GM12878 (cell line): Measurements from ENCODE around the gene GBX1. TPM values are rescaled to one million over a fixed set of nuclear protein-coding genes. Genes with fewer than 3 reads are reported as not detected.

Source experiments
- ATAC-seq: fragments of 200-7000 bp; cut with Tn5 transposase; 3 replicates; pipeline ENCODE4 v1.9.1; 2020; ENCODE audit warnings: mild to moderate bottlenecking, moderate library complexity
- BruUV-seq: library from RNA; stranded (reverse); fragments of 400-500 nt; replicated peaks from 2 replicates; lab custom pipeline; 2021; lab: Mats Ljungman, UMichigan
- CTCF ChIA-PET: fragments of 300-600 bp; sonication (Branson Sonifier 250); formaldehyde crosslinking; extraction: SDS; loops from one replicate; lab custom pipeline; 2021; ENCODE audit warnings: inconsistent platforms; lab: Yijun Ruan, JAX
- POLR2A ChIA-PET: fragments of 350-600 bp; formaldehyde crosslinking; extraction: SDS; loops from one replicate; lab custom pipeline; 2021; ENCODE audit warnings: inconsistent platforms; lab: Charles Lee
- RAD21 ChIA-PET: fragments of 300-600 bp; sonication (Branson Sonifier 250); formaldehyde crosslinking; loops from one replicate; lab custom pipeline; 2023; ENCODE audit warnings: antibody characterized with exemption; ENCODE audit not compliant: unreplicated experiment; lab: Charles Lee
- SMC1A ChIA-PET: fragments of 300-600 bp; sonication (Branson Sonifier 250); formaldehyde crosslinking; loops from one replicate; lab custom pipeline; 2023; ENCODE audit not compliant: unreplicated experiment, uncharacterized antibody; lab: Charles Lee
- DNase-seq: peaks from one replicate; pipeline ENCODE4 v3.0.0-alpha.2; 2011; ENCODE audit warnings: low read depth, low spot score
- FAIRE-seq: peaks from 3 replicates; lab custom pipeline; 2011; peaks lifted over from hg19 to GRCh38; lab: Jason Lieb, UNC
- H2AFZ ChIP-seq: 2 replicates; pipeline ENCODE4 v1.6.0; 2011; ENCODE audit warnings: low read depth, low read length, control low read depth; ENCODE audit not compliant: control insufficient read depth
- H3K27ac ChIP-seq: 2 replicates; pipeline ENCODE4 v1.5.1; 2011; ENCODE audit warnings: control low read depth; ENCODE audit not compliant: control insufficient read depth, insufficient read depth
- H3K27me3 ChIP-seq, 2 experiments: replicated peaks in 1 of 2; 2 replicates each; pipeline versions ENCODE4 v1.6.0 to v1.6.1; 2011; ENCODE audit warnings: low read length in 1 of 2; ENCODE audit not compliant: control insufficient read depth in 2 of 2, insufficient read depth in 2 of 2
- H3K36me3 ChIP-seq, 2 experiments: 2 replicates each; pipeline ENCODE4 v1.5.1; 2011; ENCODE audit warnings: low read length in 1 of 2; ENCODE audit not compliant: control insufficient read depth in 2 of 2, insufficient read depth in 2 of 2
- H3K4me1 ChIP-seq: 2 replicates; pipeline ENCODE4 v1.6.1; 2011; ENCODE audit warnings: mild to moderate bottlenecking, low read length, moderate library complexity, mixed read lengths; ENCODE audit not compliant: control insufficient read depth, insufficient read depth
- H3K4me2 ChIP-seq: 2 replicates; pipeline ENCODE4 v1.6.0; 2011; ENCODE audit warnings: control low read depth; ENCODE audit not compliant: control insufficient read depth, insufficient read depth
- H3K4me3 ChIP-seq: fragments of 200-600 bp; sonication (generic); 2 replicates; pipeline ENCODE4 v1.5.1; 2016
- H3K79me2 ChIP-seq: 2 replicates; pipeline ENCODE4 v1.6.0; 2011; ENCODE audit warnings: low read length; ENCODE audit not compliant: control insufficient read depth, insufficient read depth
- H3K9ac ChIP-seq: 2 replicates; pipeline ENCODE4 v1.8.0; 2011; ENCODE audit warnings: low read length, control low read depth, mixed read lengths; ENCODE audit not compliant: control insufficient read depth, insufficient read depth
- H3K9me3 ChIP-seq: replicated peaks from 3 replicates; pipeline ENCODE4 v1.5.1; 2011; ENCODE audit warnings: mild to moderate bottlenecking, low read length; ENCODE audit not compliant: control insufficient read depth, insufficient read depth
- H4K20me1 ChIP-seq: 2 replicates; pipeline ENCODE4 v1.6.0; 2011; ENCODE audit not compliant: control insufficient read depth, insufficient read depth
- ASH2L ChIP-seq: fragments of 300-600, 200-600 bp; sonication (generic); IDR thresholded peaks from 2 replicates; pipeline ENCODE4 v1.6.1; 2017; ENCODE audit warnings: low read depth, mild to moderate bottlenecking, borderline replicate concordance
- BRCA1 ChIP-seq: IDR thresholded peaks from 2 replicates; pipeline ENCODE4 v1.6.1; 2011; ENCODE audit warnings: low read depth, low read length, improper control_type of control experiment
- CBFB ChIP-seq: IDR thresholded peaks from 2 replicates; pipeline ENCODE4 v1.6.1; 2016; ENCODE audit warnings: antibody characterized with exemption, low read depth
- DPF2 ChIP-seq: fragments of 450-650 bp; IDR thresholded peaks from 2 replicates; pipeline ENCODE4 v1.6.1; 2017; ENCODE audit warnings: mild to moderate bottlenecking
- IRF4 ChIP-seq: IDR thresholded peaks from 2 replicates; pipeline ENCODE4 v1.6.1; 2011; ENCODE audit warnings: low read depth, low read length
- JUNB ChIP-seq: IDR thresholded peaks from 2 replicates; pipeline ENCODE4 v1.6.1; 2016; ENCODE audit warnings: antibody characterized with exemption, mild to moderate bottlenecking
- KLF5 ChIP-seq: fragments of 450-650 bp; IDR thresholded peaks from 2 replicates; pipeline ENCODE4 v1.6.1; 2014; ENCODE audit warnings: mild to moderate bottlenecking; ENCODE audit not compliant: partially characterized antibody
- MYC ChIP-seq: IDR thresholded peaks from 2 replicates; pipeline ENCODE4 v1.6.1; 2011; ENCODE audit warnings: mild to moderate bottlenecking, low read length, moderate library complexity, inconsistent platforms; ENCODE audit not compliant: insufficient read depth, insufficient replicate concordance, insufficient read length, severe bottlenecking
- NFYA ChIP-seq: IDR thresholded peaks from 2 replicates; pipeline ENCODE4 v1.6.1; 2011; ENCODE audit warnings: low read depth, mild to moderate bottlenecking, low read length, improper control_type of control experiment, borderline replicate concordance
- NKRF ChIP-seq: fragments of 450-650 bp; conservative IDR thresholded peaks from 2 replicates; pipeline ENCODE4 v1.6.1; 2017; ENCODE audit warnings: mild to moderate bottlenecking, moderate library complexity
- PAX8 ChIP-seq: fragments of 450-650 bp; IDR thresholded peaks from 2 replicates; pipeline ENCODE4 v1.6.1; 2017; ENCODE audit warnings: mild to moderate bottlenecking, moderate library complexity
- RAD51 ChIP-seq: fragments of 450-650 bp; IDR thresholded peaks from 2 replicates; pipeline ENCODE4 v1.6.1; 2016; ENCODE audit warnings: moderate library complexity, mild to moderate bottlenecking, inconsistent platforms
- RELB ChIP-seq: fragments of 450-650 bp; IDR thresholded peaks from 2 replicates; pipeline ENCODE4 v1.6.1; 2017; ENCODE audit warnings: low read depth, mild to moderate bottlenecking, moderate library complexity
- SMC3 ChIP-seq: IDR thresholded peaks from 2 replicates; pipeline ENCODE4 v1.6.1; 2011; ENCODE audit warnings: low read length, improper control_type of control experiment, borderline replicate concordance
- SRF ChIP-seq, 2 experiments: IDR thresholded peaks; 2 replicates each; pipeline ENCODE4 v1.6.1; 2011; ENCODE audit warnings: low read depth in 2 of 2, low read length in 2 of 2, mild to moderate bottlenecking in 1 of 2, moderate library complexity in 1 of 2
- TCF12 ChIP-seq: IDR thresholded peaks from 2 replicates; pipeline ENCODE4 v1.6.1; 2011; ENCODE audit warnings: low read depth, mild to moderate bottlenecking, low read length
- ZBTB11 ChIP-seq: fragments of 450-650 bp; formaldehyde crosslinking; IDR thresholded peaks from 2 replicates; pipeline ENCODE4 v1.5.0; 2022; ENCODE audit warnings: mild to moderate bottlenecking, missing genetic modification characterization
- WGBS: methylation state at CpG from one replicate; pipeline ENCODE4 v1.1.6; 2016; ENCODE audit warnings: low lambda C conversion rate; ENCODE audit not compliant: insufficient replicate concordance, insufficient coverage; ENCODE audit errors: missing lambda C conversion rate; 5-methylcytosine and 5-hydroxymethylcytosine counted together
- in situ Hi-C: fragments of 300-500 bp; cut with MboI; formaldehyde crosslinking; loops from 9 replicates; pipeline ENCODE4 v1.14.3; 2018; ENCODE audit warnings: mixed read lengths
- intact Hi-C: fragments of 100-400 bp; cut with micrococcal nuclease; formaldehyde crosslinking; loops from one replicate; pipeline ENCODE4 v1.14.2; 2022; ENCODE audit not compliant: unreplicated experiment
- polyA plus RNA-seq, 11 experiments: library from polyadenylated mRNA; depleted of rRNA in 4 of 11; unstranded in 6 of 11; stranded (reverse) in 5 of 11; fragments of >200 nt; fragmentation: Nextera tagmentation in 4 of 11; fragmentation: Illumina TruSeq in 1 of 11; extraction: Ambion mirVana in 4 of 11; extraction: Trizol in 1 of 11; gene quantifications; 1 replicate in 1 of 11; 2 replicates in 10 of 11; pipeline versions ENCODE4 v1.2.1 to v1.2.3, GENCODE V29; 2011 to 2016; ENCODE audit warnings: inconsistent platforms in 2 of 11, missing spikeins in 2 of 11, low read depth in 1 of 11
- total RNA-seq, 4 experiments: library from RNA; depleted of rRNA in 3 of 4; stranded (reverse); fragments of >200 nt in 3 of 4; fragmentation: Illumina TruSeq in 1 of 4; extraction: Trizol in 1 of 4; gene quantifications; 2 replicates each; pipeline versions ENCODE4 v1.2.1 to v1.2.3, GENCODE V29; 2013 to 2021

The GBX1 gene
- total and polyA plus RNA-seq, 10 of the 15 experiments (the other 5 are each of a cell fraction or from before 2014, with no cell fraction given), result not detected

- FAIRE-seq (no peak), ATAC-seq (no peak), DNase-seq (no peak)
- Histone ChIP-seq H3K9me3 (no peaks in the 10 kb centered on the region), H3K27me3 (no peaks in the 10 kb centered on the region; a peak in 1 of 4 replicates), H3K9ac (no peak overlapping the region), H3K36me3 (peaks cover 9 to 10% of the 10 kb centered on the region in 2 experiments; a peak in 3 of 4 replicates), H3K4me2 (no peak overlapping the region), H3K4me3 (no peak overlapping the region), H3K4me1 (no peaks in the 10 kb centered on the region)
- intact Hi-C loops (no loop called here), in situ Hi-C loops (no loop called here)
- BruUV-seq, result no TSS peak
- 95% methylated on average over 5 of the region's 5 CpGs for WGBS
- SMC1A ChIA-PET, result no interaction called here
- RAD21 ChIA-PET, result no interaction called here
- TF ChIP-seq SMC3, result no peak
- no peak for TF ChIP-seq RELB
- TF ChIP-seq RAD51, result no peak
- no peak for TF ChIP-seq MYC
- no peak for TF ChIP-seq IRF4
- no peak for TF ChIP-seq BRCA1
- TF ChIP-seq NFYA, result no peak
- TF ChIP-seq JUNB, result no peak
- no peak for TF ChIP-seq TCF12
- TF ChIP-seq SRF (IDR thresholded peaks at IDR 0.05; ENCODE audit: low read depth in 2 of 2, low read length in 2 of 2), result no peak
- TF ChIP-seq CBFB, result no peak
- no peak for TF ChIP-seq NKRF
- no peak for TF ChIP-seq DPF2
- TF ChIP-seq PAX8, result no peak
- no peak for TF ChIP-seq KLF5
- TF ChIP-seq ASH2L, result no peak
- no peak for TF ChIP-seq ZBTB11
- TF ChIP-seq, all 136 proteins: peak for 0
- H3K27ac ChIP-seq, result no peak overlapping the region
- POLR2A ChIA-PET, result no interaction called here
- CTCF ChIA-PET, result interaction anchor here (0.6 to 1.7 kb wide), 2 partner anchors 32 to 366 kb away, joined by 3 to 9 read pairs; no protein-coding TSS in a partner anchor
- no peaks in the 10 kb centered on the region for H3K79me2 ChIP-seq
- no peaks in the 10 kb centered on the region for H4K20me1 ChIP-seq
- no peak overlapping the region for H2AFZ ChIP-seq
These were observed 45.1 kb upstream of the GBX1 start for GRCh38 chr7:151212626-151213025.
